NCI-H187 treated with DMSO at 0.1 percent for 48 hours (cell line): ENCODE measurements around the gene SHFL.

Source experiments
- DNase-seq: peaks from one replicate; lab custom pipeline; 2025; lab: John Stamatoyannopoulos, UW

SHFL gene

GRCh38 chr19:10109528-10109927 lies 23.4 kb downstream of the SHFL start:
- DNase-seq: no peak

- no peak for DNase-seq
Observed at GRCh38 chr19:10110076-10110971, 24.2 kb downstream of the SHFL start.

GRCh38 chr19:10110972-10111317 lies 24.8 kb downstream of the SHFL start:
- no peak for DNase-seq

- no peak for DNase-seq
Observed at GRCh38 chr19:10111405-10111811, 25.3 kb downstream of the SHFL start, which contains the start of gene P2RY11. TSS of gene P2RY11 (plus strand) at chr19:10111693. CDS start at chr19:10111722, 29 bp downstream.

GRCh38 chr19:10112037-10112761 lies 26.1 kb downstream of the SHFL start:
- no peak for DNase-seq

GRCh38 chr19:10112895-10113591 lies 26.9 kb downstream of the SHFL start:
- DNase-seq: no peak

GRCh38 chr19:10113592-10113963 lies 27.5 kb downstream of the SHFL start:
- no peak for DNase-seq

- DNase-seq: no peak
Observed at GRCh38 chr19:10113964-10114650, 28.0 kb downstream of the SHFL start.

GRCh38 chr19:10114651-10115391 lies 28.7 kb downstream of the SHFL start:
- DNase-seq: no peak

- DNase-seq: no peak
Observed at GRCh38 chr19:10115392-10116084, 29.4 kb downstream of the SHFL start.

GRCh38 chr19:10116085-10116865 lies 30.2 kb downstream of the SHFL start:
- DNase-seq: no peak

- DNase-seq: no peak
Observed at GRCh38 chr19:10116866-10117616, 30.9 kb downstream of the SHFL start.

- DNase-seq: no peak
Observed at GRCh38 chr19:10118960-10119359, 32.8 kb downstream of the SHFL start.

GRCh38 chr19:10120538-10121189 lies 34.5 kb downstream of the SHFL start:
- no peak for DNase-seq

- no peak for DNase-seq
Observed at GRCh38 chr19:10122045-10122444, 35.9 kb downstream of the SHFL start.

- no peak for DNase-seq
Observed at GRCh38 chr19:10124429-10124828, 38.3 kb downstream of the SHFL start.

GRCh38 chr19:10126213-10126639 lies 40.1 kb downstream of the SHFL start:
- no peak for DNase-seq

- DNase-seq: no peak
Observed at GRCh38 chr19:10132905-10133304, 46.8 kb downstream of the SHFL start.

- peak; percentile 64 for DNase-seq
Observed at GRCh38 chr19:10133596-10133995, 47.5 kb downstream of the SHFL start.
